Large intestine (tissue), 3 donors: Measurements from ENCODE around the gene SCN3A. TPM values are rescaled to one million over a fixed set of nuclear protein-coding genes. Genes with fewer than 3 reads are reported as not detected.
A peak's percentile ranks its signal among the peaks of the same experiment; 100 is the strongest.

Source experiments
- DNase-seq, 2 donors: peaks; one replicate each; pipeline versions ENCODE4 v3.0.0 to v3.0.0-alpha.2; 2013
- H3K27ac ChIP-seq: one replicate; pipeline ENCODE4 v1.5.1; 2013; ENCODE audit warnings: low read length
- H3K27me3 ChIP-seq: 2 replicates; pipeline ENCODE4 v1.6.1; 2013; ENCODE audit warnings: low read length; ENCODE audit not compliant: control insufficient read depth, insufficient read depth
- H3K36me3 ChIP-seq: 2 replicates; pipeline ENCODE4 v1.6.1; 2013; ENCODE audit warnings: low read length; ENCODE audit not compliant: control insufficient read depth, insufficient read depth
- H3K4me1 ChIP-seq: one replicate; pipeline ENCODE4 v1.6.1; 2013; ENCODE audit warnings: low read length; ENCODE audit not compliant: control insufficient read depth, insufficient read depth
- H3K4me3 ChIP-seq: one replicate; pipeline ENCODE4 v1.5.1; 2013; ENCODE audit warnings: low read length
- H3K9me3 ChIP-seq: one replicate; pipeline ENCODE4 v1.6.1; 2013; ENCODE audit warnings: mild to moderate bottlenecking, low read depth, low read length, moderate library complexity; ENCODE audit not compliant: control insufficient read depth
- WGBS: methylation state at CpG from one replicate; pipeline ENCODE4 v1.1.5; 2013; ENCODE audit warnings: low lambda C conversion rate; ENCODE audit not compliant: insufficient coverage; 5-methylcytosine and 5-hydroxymethylcytosine counted together
- polyA plus RNA-seq: library from polyadenylated mRNA; unstranded; fragments of 120-200 nt; gene quantifications from one replicate; pipeline ENCODE4 v1.2.1, GENCODE V29; 2013

Gene SCN3A
- polyA plus RNA-seq, 1 donor: 5.5 TPM

DNA sequence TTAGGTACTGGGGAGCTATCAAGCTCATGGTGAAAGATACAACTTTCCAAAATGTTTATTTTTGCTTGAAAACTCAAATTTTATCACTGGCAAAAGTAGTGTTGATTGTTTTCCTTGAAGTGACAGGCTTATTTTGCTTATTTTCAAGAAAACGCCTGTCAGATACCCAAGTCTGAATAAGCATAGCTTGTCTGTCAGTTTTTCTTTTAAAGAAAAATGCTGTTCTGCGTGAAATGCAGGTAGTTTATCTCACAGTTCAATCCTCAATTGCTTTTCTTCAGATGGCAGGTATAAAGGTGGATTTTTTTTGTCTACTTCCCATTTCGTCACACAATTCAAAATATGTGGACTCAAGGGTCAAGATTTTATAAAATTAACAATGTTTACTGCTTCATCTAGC, 145.9 kb downstream of the SCN3A start:
- Histone ChIP-seq H3K27me3 (no peaks in the 10 kb centered on the region), H3K4me3 (no peak overlapping the region), H3K9me3 (no peaks in the 10 kb centered on the region), H3K4me1 (peaks cover 7% of the 10 kb centered on the region), H3K27ac (no peak overlapping the region), H3K36me3 (no peaks in the 10 kb centered on the region)
- WGBS: 75% methylated on average over 2 of the region's 3 CpGs
- DNase-seq: no peak

DNA sequence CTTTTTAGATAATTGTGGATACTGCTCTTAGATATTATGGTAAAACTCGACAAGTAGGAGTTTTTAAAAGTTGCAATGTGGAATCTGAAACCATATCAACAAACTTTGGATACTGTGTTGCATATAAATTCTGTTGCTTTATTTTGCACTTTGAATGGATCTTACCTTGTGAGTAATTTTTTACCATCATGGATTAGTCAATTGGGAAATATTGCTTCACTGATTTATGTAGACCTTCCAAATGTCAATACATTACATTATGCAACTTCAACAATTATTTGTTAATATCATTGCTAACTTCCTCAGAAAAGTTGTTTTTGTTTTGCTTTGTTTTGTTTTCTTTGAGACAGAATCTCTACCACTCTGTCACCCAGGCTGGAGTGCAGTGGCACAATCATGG, 146.5 kb downstream of the SCN3A start:
- no peaks in the 10 kb centered on the region for H3K36me3 ChIP-seq
- no peak for DNase-seq
- WGBS: no CpG with 5 or more reads among the region's 1 CpG
- no peak overlapping the region for H3K27ac ChIP-seq
- peaks cover 7% of the 10 kb centered on the region for H3K4me1 ChIP-seq
- no peak overlapping the region for H3K4me3 ChIP-seq
- no peaks in the 10 kb centered on the region for H3K9me3 ChIP-seq
- H3K27me3 ChIP-seq: no peaks in the 10 kb centered on the region

DNA sequence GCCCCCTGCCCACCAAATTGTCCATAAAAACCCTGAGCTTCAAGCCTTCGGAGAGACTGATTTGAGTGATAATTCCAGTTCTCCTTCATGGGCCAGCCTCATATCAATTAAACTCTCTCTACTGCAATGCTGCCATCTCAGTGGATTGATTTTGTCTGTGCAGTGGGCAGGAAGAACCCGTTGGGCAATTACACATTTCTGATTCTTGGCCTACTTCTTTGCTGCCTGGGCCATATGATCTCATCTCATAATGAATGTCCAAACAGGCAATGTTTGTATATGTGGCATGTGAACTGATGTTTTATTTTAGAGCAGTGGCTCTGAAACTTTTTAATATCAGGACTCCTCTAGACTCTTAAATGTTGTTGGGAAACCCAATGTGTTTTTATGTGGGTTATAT, 147.3 kb downstream of the SCN3A start:
- no peak overlapping the region for H3K27ac ChIP-seq
- no peaks in the 10 kb centered on the region for H3K36me3 ChIP-seq
- DNase-seq: no peak
- no peaks in the 10 kb centered on the region for H3K27me3 ChIP-seq
- WGBS: no CpG with 5 or more reads among the region's 2 CpGs
- peaks cover 7% of the 10 kb centered on the region for H3K4me1 ChIP-seq
- no peak overlapping the region for H3K4me3 ChIP-seq
- H3K9me3 ChIP-seq: no peaks in the 10 kb centered on the region

DNA sequence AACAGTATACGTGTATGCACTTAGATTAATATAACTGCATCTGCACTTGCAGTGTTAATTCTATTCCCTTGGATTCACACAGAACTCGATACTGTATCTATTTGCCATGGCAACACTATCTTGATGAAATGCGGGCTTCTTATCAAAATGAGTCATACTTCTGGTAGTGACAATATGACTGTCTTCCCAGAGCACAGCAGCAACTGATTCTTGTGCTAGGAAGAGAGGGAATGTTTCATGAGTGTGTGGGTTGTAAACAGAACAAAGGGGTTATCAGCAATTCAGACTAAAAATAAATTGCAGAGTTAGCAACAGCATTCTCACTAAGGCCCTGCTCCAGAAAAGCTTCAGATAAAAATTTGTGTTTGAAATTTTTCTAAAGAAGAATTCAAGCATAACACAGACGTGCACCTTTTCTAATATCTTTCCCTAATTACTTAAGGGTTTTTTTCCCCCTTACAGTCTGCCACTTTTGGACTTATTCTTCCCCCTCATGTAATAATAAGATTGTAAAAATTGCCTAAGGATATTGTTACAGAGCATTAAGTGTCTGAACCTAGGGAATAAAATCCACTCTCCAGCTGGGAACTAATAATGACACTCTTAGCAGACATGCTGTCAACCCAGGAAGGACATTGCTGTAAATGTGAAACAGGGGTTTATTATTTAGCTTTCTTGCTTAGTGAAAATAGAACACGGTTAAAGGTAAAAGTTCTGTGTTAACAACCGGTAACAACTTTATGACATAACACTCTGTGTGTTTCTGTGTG, 148.6 kb downstream of the SCN3A start:
- Histone ChIP-seq H3K27me3 (no peaks in the 10 kb centered on the region), H3K27ac (no peak overlapping the region), H3K4me3 (no peak overlapping the region), H3K36me3 (no peaks in the 10 kb centered on the region), H3K9me3 (no peaks in the 10 kb centered on the region), H3K4me1 (peaks cover 7% of the 10 kb centered on the region)
- peak in 1 of 2 donors; percentile 48 for DNase-seq
- WGBS: 19% methylated on average over 2 of the region's 6 CpGs

DNA sequence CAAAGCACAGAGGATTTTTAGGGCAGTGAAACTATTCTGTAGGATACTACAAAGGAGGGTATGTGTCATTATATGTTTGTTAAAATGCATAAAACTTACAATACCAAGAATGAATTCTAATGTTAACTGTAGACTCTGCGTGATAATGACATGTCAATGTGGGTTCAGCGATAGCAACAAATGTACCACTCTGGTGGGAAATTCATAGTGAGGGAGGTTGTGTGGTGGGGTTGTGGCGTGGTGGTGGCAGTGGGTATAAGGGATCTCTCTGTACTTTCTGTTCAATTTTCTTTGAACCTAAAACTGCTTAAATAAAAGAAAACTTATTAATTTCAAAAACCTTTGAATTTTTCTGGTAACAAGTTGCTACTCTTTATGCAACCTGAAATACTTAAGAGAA, 149.2 kb downstream of the SCN3A start:
- H3K36me3 ChIP-seq: no peaks in the 10 kb centered on the region
- no peaks in the 10 kb centered on the region for H3K27me3 ChIP-seq
- no peak overlapping the region for H3K27ac ChIP-seq
- 85% methylated on average over 2 of the region's 3 CpGs for WGBS
- no peak overlapping the region for H3K4me3 ChIP-seq
- peaks cover 7% of the 10 kb centered on the region for H3K4me1 ChIP-seq
- no peak for DNase-seq
- no peaks in the 10 kb centered on the region for H3K9me3 ChIP-seq

DNA sequence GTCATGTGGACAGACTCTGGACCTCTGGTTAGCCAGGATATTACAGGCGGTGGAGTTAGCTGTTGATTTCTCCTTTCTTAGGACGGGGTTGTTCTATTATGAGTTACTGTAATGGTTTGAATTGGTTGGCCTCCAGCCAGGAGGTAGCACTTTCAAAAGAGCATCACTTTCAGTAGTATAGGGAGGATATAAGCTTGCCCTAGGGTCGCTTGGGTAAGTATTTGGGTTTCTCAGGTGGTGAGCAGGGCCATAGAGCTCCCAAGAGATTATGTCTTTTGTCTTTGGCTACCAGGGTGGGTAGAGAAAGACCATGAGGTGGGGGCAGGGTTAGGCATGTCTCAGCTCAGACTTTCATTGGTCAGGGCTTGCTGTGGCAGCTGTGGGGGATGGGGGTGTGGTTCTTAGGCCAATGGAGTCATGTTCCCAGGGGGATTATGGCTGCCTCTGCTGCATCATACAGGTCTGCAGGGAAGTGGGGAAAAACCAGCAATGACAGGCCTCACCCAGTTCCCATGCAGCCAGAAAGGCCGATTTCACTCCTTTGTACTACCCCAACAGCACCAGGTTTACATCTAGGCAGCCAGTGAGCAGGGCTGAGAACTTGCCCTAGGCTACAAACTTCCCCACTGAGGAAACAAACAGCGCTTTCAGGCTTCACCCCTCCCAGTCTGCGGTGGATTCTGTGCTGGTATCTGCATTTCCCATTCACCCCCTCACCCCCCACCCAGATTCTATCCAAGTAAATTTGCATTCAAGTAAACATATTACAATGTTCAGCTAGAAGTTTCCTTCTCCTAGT, 159.1 kb downstream of the SCN3A start:
- no peaks in the 10 kb centered on the region for H3K27me3 ChIP-seq
- H3K27ac ChIP-seq: no peak overlapping the region
- H3K36me3 ChIP-seq: no peaks in the 10 kb centered on the region
- H3K4me3 ChIP-seq: no peak overlapping the region
- H3K9me3 ChIP-seq: no peaks in the 10 kb centered on the region
- DNase-seq: no peak
- no CpG with 5 or more reads among the region's 6 CpGs for WGBS
- no peaks in the 10 kb centered on the region for H3K4me1 ChIP-seq

Other genes with a start within 250 kb of the SCN3A start
- 15.4 TPM for gene SLC38A11, start 248.5 kb downstream of the SCN3A start, polyA plus RNA-seq
- gene SCN2A, start 35.4 kb upstream of the SCN3A start, polyA plus RNA-seq: 2.4 TPM